Duodenal mucosa (tissue), 2 donors: ENCODE data around the gene RABGAP1.

Experiments
- H3K27ac ChIP-seq: one replicate; pipeline ENCODE4 v1.7.0; 2013; ENCODE audit warnings: low read depth, low read length
- H3K27me3 ChIP-seq, 2 donors: one replicate each; pipeline ENCODE4 v1.7.0; 2013; ENCODE audit warnings: low read length in 2 of 2, control low read depth in 1 of 2; ENCODE audit not compliant: insufficient read depth in 2 of 2, control insufficient read depth in 1 of 2
- H3K36me3 ChIP-seq, 2 donors: one replicate each; pipeline ENCODE4 v1.7.0; 2013; ENCODE audit warnings: low read length in 2 of 2, control low read depth in 1 of 2; ENCODE audit not compliant: insufficient read depth in 2 of 2, control insufficient read depth in 1 of 2
- H3K4me1 ChIP-seq, 2 donors: one replicate each; pipeline ENCODE4 v1.7.0; 2013; ENCODE audit warnings: low read length in 2 of 2, control low read depth in 1 of 2; ENCODE audit not compliant: insufficient read depth in 2 of 2, control insufficient read depth in 1 of 2
- H3K4me3 ChIP-seq, 2 donors: one replicate each; pipeline ENCODE4 v1.7.0; 2013; ENCODE audit warnings: low read length in 2 of 2, low read depth in 1 of 2
- H3K9ac ChIP-seq, 2 donors: one replicate each; pipeline ENCODE4 v1.7.0; 2013; ENCODE audit warnings: low read length in 2 of 2, low read depth in 1 of 2
- H3K9me3 ChIP-seq, 2 donors: one replicate each; pipeline ENCODE4 v1.7.0; 2013; ENCODE audit warnings: low read length in 2 of 2, control low read depth in 1 of 2; ENCODE audit not compliant: control insufficient read depth in 1 of 2

RABGAP1 gene

DNA sequence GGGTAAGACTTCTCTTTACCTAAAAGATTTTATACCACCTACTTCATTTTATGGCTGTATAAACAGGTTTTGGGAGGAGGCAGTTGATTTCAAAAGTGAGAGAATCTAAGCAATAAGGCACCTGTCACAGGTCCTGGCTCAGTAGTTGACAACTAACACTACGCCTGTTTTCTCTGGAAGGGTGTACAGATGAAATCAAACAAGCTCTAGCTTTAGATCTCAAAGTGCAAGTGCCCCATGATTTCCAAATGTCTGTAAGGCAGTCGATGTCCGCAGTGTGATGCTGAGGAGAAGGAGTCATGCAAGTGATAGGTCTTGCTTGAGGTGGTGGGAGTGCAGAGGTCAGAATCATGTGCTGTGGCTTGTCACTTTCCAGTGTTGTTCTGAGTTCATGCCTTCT is 158.7 kb downstream of the RABGAP1 start:
- H3K9ac ChIP-seq: no peak overlapping the region
- no peak overlapping the region for H3K27ac ChIP-seq
- H3K9me3 ChIP-seq: no peaks in the 10 kb centered on the region
- H3K36me3 ChIP-seq: peaks cover 48 to 62% of the 10 kb centered on the region in 2 donors
- H3K4me1 ChIP-seq: no peaks in the 10 kb centered on the region
- no peaks in the 10 kb centered on the region for H3K27me3 ChIP-seq
- H3K4me3 ChIP-seq: no peak overlapping the region

GRCh38 chr9:123102375-123103113 is 161.7 kb downstream of the RABGAP1 start:
- Histone ChIP-seq H3K9me3 (no peaks in the 10 kb centered on the region), H3K9ac (no peak overlapping the region), H3K4me1 (no peaks in the 10 kb centered on the region), H3K27ac (no peak overlapping the region), H3K36me3 (peaks cover 45 to 70% of the 10 kb centered on the region in 2 donors), H3K27me3 (no peaks in the 10 kb centered on the region), H3K4me3 (no peak overlapping the region)

- peaks cover 30 to 71% of the 10 kb centered on the region in 2 donors for H3K36me3 ChIP-seq
- no peak overlapping the region for H3K9ac ChIP-seq
- no peaks in the 10 kb centered on the region for H3K9me3 ChIP-seq
- no peaks in the 10 kb centered on the region for H3K27me3 ChIP-seq
- no peak overlapping the region for H3K27ac ChIP-seq
- H3K4me1 ChIP-seq: peaks cover 11 to 12% of the 10 kb centered on the region in 2 donors
- H3K4me3 ChIP-seq: no peak overlapping the region
Observed at GRCh38 chr9:123104807-123105206, 164.0 kb downstream of the RABGAP1 start.

DNA sequence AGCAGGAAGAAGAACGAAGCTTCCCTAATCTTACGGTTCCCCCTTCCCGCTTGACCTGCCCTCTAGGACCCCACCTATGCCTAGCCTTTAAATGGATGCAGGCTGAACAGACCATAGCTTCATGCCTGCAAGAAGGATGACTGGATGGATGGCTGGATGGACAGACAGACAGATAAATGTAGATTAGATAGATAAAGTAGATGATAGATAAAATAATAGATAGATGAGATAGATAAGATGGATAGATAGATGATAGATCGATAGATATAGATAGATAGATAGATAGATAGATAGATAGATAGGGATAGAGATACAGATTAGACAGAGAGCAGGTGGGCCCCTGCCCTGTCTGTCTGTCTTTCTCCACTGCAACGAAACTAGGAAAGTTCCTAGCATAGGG is 164.7 kb downstream of the RABGAP1 start:
- peaks cover 29 to 71% of the 10 kb centered on the region in 2 donors for H3K36me3 ChIP-seq
- H3K27me3 ChIP-seq: no peaks in the 10 kb centered on the region
- H3K9me3 ChIP-seq: no peaks in the 10 kb centered on the region
- no peak overlapping the region for H3K27ac ChIP-seq
- peaks cover 15 to 18% of the 10 kb centered on the region in 2 donors for H3K4me1 ChIP-seq
- H3K4me3 ChIP-seq: no peak overlapping the region
- H3K9ac ChIP-seq: no peak overlapping the region

DNA sequence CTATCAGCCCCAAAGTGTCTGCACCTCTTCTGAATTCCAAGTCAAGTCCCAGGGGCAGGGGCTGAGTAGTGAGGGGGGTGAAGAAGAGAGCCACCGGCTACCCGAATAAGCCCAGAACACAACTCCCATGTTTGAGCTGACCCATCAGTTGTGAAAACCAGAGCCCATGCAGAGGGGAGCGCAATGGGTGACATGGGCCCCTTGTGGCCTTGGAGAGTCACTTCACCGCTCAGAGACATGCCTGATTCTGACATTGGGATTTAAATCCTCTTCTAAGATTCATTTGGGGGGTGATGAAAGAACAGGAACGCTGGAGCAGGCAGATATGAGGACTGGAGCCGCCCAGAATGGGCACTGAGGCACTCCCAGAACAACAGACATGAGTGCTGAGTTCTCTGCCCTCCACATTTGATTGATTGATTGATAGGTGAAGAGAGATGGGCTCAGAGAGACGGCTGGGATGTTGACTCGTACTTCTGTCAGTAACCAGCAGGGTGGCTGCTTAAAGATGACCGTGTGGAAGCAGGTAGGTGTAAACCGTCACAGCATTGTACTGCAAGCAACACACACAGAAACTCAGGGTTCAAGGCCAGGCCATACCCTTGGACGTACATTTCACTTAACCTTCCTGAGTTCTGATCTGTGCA is 166.9 kb downstream of the RABGAP1 start:
- Histone ChIP-seq H3K9ac (no peak overlapping the region), H3K9me3 (no peaks in the 10 kb centered on the region), H3K4me1 (peaks cover 21 to 23% of the 10 kb centered on the region in 2 donors), H3K27ac (no peak overlapping the region), H3K27me3 (no peaks in the 10 kb centered on the region), H3K36me3 (peaks cover 15 to 53% of the 10 kb centered on the region in 2 donors), H3K4me3 (no peak overlapping the region)

- no peak overlapping the region for H3K9ac ChIP-seq
- peaks cover 21 to 23% of the 10 kb centered on the region in 2 donors for H3K4me1 ChIP-seq
- H3K27me3 ChIP-seq: no peaks in the 10 kb centered on the region
- peaks cover 10 to 48% of the 10 kb centered on the region in 2 donors for H3K36me3 ChIP-seq
- H3K9me3 ChIP-seq: no peaks in the 10 kb centered on the region
- H3K4me3 ChIP-seq: no peak overlapping the region
- no peak overlapping the region for H3K27ac ChIP-seq
Observed at GRCh38 chr9:123108976-123109375, 168.2 kb downstream of the RABGAP1 start.

DNA sequence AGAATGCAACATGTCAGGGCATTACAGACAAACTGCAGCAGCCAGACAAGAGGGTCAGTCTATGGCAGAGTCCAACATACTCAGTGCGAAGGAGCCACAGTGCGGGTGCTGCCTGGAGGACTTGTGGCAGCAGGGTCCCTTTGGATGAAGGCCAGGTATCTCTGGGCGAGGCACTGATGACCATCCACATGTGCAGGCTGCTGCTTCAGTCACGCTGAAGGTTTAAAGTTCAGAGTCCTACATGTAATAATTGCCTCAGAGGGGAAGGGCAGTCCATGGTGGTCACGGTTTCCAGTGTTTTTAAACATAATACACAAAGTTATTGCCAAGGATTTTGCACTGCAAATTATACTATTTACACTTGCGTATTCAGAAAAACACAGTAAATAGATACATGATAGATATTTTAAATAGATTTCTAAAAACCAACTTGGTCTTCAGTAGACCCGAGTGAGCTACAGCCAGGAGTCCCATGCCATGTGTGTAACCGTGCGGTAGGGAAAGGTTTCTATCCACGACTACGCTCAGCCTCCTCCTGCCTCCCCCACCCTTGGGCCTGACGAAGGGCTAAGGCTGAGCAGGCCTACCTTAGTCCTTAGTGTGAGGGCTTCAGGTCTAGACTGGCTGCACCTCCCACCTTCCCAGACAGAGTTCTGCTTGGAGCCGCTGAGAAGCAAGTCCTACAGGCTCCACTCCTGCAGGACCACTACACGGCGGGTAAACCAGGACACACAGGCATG is 168.9 kb downstream of the RABGAP1 start:
- H3K27ac ChIP-seq: no peak overlapping the region
- no peaks in the 10 kb centered on the region for H3K9me3 ChIP-seq
- no peak overlapping the region for H3K9ac ChIP-seq
- peaks cover 10 to 53% of the 10 kb centered on the region in 2 donors for H3K36me3 ChIP-seq
- H3K4me3 ChIP-seq: no peak overlapping the region
- peaks cover 21 to 23% of the 10 kb centered on the region in 2 donors for H3K4me1 ChIP-seq
- H3K27me3 ChIP-seq: no peaks in the 10 kb centered on the region

DNA sequence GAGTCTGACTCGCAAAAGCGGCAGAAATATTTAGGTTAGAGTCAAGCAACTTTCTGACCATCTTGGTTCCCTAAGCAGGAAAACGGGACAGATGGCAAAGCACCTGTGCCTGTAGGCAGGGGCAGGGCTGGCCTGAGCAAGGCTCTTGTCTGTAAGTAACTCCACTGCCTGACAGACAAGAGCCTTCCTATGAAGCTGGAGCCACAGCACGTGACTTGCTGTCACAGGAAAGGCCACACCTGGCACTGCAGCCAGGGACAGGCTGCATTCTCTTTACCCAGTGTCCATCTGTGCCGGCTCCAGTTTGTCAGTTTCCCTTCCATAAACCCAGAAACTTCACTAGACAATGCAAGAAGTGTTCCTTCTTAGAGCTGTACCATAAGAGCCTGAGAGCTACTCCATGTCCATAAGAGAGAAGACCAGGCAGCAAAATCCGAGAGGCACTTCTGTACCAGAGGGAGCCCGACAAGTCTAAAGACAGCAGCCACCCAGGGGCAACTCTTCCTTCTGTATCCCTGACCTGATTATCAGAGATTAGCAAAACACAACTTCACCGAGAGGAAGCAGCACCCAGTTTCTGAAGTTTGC is 170.7 kb downstream of the RABGAP1 start:
- Histone ChIP-seq H3K27me3 (no peaks in the 10 kb centered on the region), H3K9ac (no peak overlapping the region), H3K36me3 (peaks cover 10 to 53% of the 10 kb centered on the region in 2 donors), H3K4me1 (peaks cover 21 to 23% of the 10 kb centered on the region in 2 donors), H3K4me3 (no peak overlapping the region), H3K27ac (no peak overlapping the region), H3K9me3 (no peaks in the 10 kb centered on the region)

- Histone ChIP-seq H3K27ac (no peak overlapping the region), H3K9ac (no peak overlapping the region)
Observed at GRCh38 chr9:123112015-123112975, 171.5 kb downstream of the RABGAP1 start.

More at GRCh38 chr9:123112015-123112975, 171.5 kb downstream of the RABGAP1 start:
- Histone ChIP-seq H3K36me3 (peaks cover 9 to 46% of the 10 kb centered on the region in 2 donors), H3K27me3 (no peaks in the 10 kb centered on the region), H3K9me3 (no peaks in the 10 kb centered on the region), H3K4me3 (no peak overlapping the region), H3K4me1 (peaks cover 21 to 23% of the 10 kb centered on the region in 2 donors)
